ENCODE data around the gene SRCAP. TPM values are rescaled to one million over a fixed set of nuclear protein-coding genes. Genes with fewer than 3 reads are reported as not detected.
A peak's percentile ranks its signal among the peaks of the same experiment; 100 is the strongest.

The SRCAP gene
- total RNA-seq, 2 donors from 2014 or later = 42.8 to 79.0 TPM

GRCh38 chr16:30659507-30660423, 39.2 kb upstream of the SRCAP start:
- TF ChIP-seq POLR2A (IDR thresholded peaks at IDR 0.05) (no peak), POLR2AphosphoS5 (IDR thresholded peaks at IDR 0.05) (no peak), CTCF (IDR thresholded peaks at IDR 0.05) (peak in 1 of 4 experiments; percentile 31)
- H3K4me3 ChIP-seq = peak overlapping the region; percentile 83 to 97
- peak; percentile 49 for DNase-seq (ENCODE audit: low spot score)
- intact Hi-C loops (cut with DNase I) = loop anchor here (5.0 to 10.0 kb wide), 3 partner anchors 38 to 855 kb away; partner anchors contain the start of genes ALDOA, MAZ and SRCAP
- H3K36me3 ChIP-seq = peaks cover 5 to 20% of the 10 kb centered on the region in 2 donors
- H3K27me3 ChIP-seq (replicated peaks; ENCODE audit: insufficient read depth) = no peaks in the 10 kb centered on the region
- H3K9me3 ChIP-seq = no peaks in the 10 kb centered on the region
- WGBS = 1% methylated on average over 55 of the region's 84 CpGs
- H3K27ac ChIP-seq = peak overlapping the region; percentile 98 to 99
- peaks cover 18% of the 10 kb centered on the region for H3K4me1 ChIP-seq (replicated peaks)

- H3K27me3 ChIP-seq (replicated peaks; ENCODE audit: insufficient read depth) = no peaks in the 10 kb centered on the region
- no peak for DNase-seq (ENCODE audit: low spot score)
- H3K36me3 ChIP-seq = peaks cover 10 to 26% of the 10 kb centered on the region in 2 donors
- no peak for TF ChIP-seq POLR2AphosphoS5 (IDR thresholded peaks at IDR 0.05)
- no peak for TF ChIP-seq CTCF (IDR thresholded peaks at IDR 0.05)
- no peak for TF ChIP-seq POLR2A (IDR thresholded peaks at IDR 0.05)
- H3K4me3 ChIP-seq = peak overlapping the region; percentile 83 to 97
- H3K4me1 ChIP-seq (replicated peaks) = peaks cover 18% of the 10 kb centered on the region
- no peaks in the 10 kb centered on the region for H3K9me3 ChIP-seq
- intact Hi-C loops (cut with DNase I) = no loop called here
- WGBS = 41% methylated on average over 21 of the region's 21 CpGs
- H3K27ac ChIP-seq = peak overlapping the region; percentile 98 to 99
These were observed 38.3 kb upstream of the SRCAP start for GRCh38 chr16:30660424-30661261.

- Histone ChIP-seq H3K27me3 (replicated peaks; ENCODE audit: insufficient read depth) (no peaks in the 10 kb centered on the region), H3K4me3 (no peak overlapping the region), H3K27ac (no peak overlapping the region), H3K4me1 (replicated peaks) (peaks cover 18% of the 10 kb centered on the region), H3K36me3 (peaks cover 10 to 27% of the 10 kb centered on the region in 2 donors), H3K9me3 (no peaks in the 10 kb centered on the region)
- TF ChIP-seq POLR2AphosphoS5 (IDR thresholded peaks at IDR 0.05) = no peak
- 82% methylated on average over 17 of the region's 17 CpGs for WGBS
- DNase-seq (ENCODE audit: low spot score) = no peak
- intact Hi-C loops (cut with DNase I) = no loop called here
These were observed 36.5 kb upstream of the SRCAP start for GRCh38 chr16:30662449-30662848.

GRCh38 chr16:30663038-30663437, 35.9 kb upstream of the SRCAP start:
- no peaks in the 10 kb centered on the region for H3K27me3 ChIP-seq (replicated peaks; ENCODE audit: insufficient read depth)
- no peak for DNase-seq (ENCODE audit: low spot score)
- H3K4me3 ChIP-seq = no peak overlapping the region
- intact Hi-C loops (cut with DNase I) = no loop called here
- no peaks in the 10 kb centered on the region for H3K9me3 ChIP-seq
- 77% methylated on average over 8 of the region's 8 CpGs for WGBS
- H3K27ac ChIP-seq = no peak overlapping the region
- H3K4me1 ChIP-seq (replicated peaks) = peaks cover 18% of the 10 kb centered on the region
- H3K36me3 ChIP-seq = peaks cover 10 to 29% of the 10 kb centered on the region in 2 donors
- TF ChIP-seq POLR2A (IDR thresholded peaks at IDR 0.05) (no peak), POLR2AphosphoS5 (IDR thresholded peaks at IDR 0.05) (no peak), CTCF (IDR thresholded peaks at IDR 0.05) (no peak)

GRCh38 chr16:30663820-30664219, 35.2 kb upstream of the SRCAP start:
- no peaks in the 10 kb centered on the region for H3K27me3 ChIP-seq (replicated peaks; ENCODE audit: insufficient read depth)
- no peak overlapping the region for H3K4me3 ChIP-seq
- peaks cover 15 to 37% of the 10 kb centered on the region in 2 donors for H3K36me3 ChIP-seq
- peaks cover 18% of the 10 kb centered on the region for H3K4me1 ChIP-seq (replicated peaks)
- H3K27ac ChIP-seq = no peak overlapping the region
- WGBS = 72% methylated on average over 9 of the region's 9 CpGs
- DNase-seq (ENCODE audit: low spot score) = no peak
- no peak for TF ChIP-seq CTCF (IDR thresholded peaks at IDR 0.05)
- TF ChIP-seq POLR2A (IDR thresholded peaks at IDR 0.05) = no peak
- TF ChIP-seq POLR2AphosphoS5 (IDR thresholded peaks at IDR 0.05) = no peak
- H3K9me3 ChIP-seq = no peaks in the 10 kb centered on the region
- intact Hi-C loops (cut with DNase I) = no loop called here
